SKM-1 treated with dmso at 0.1 percent for 144 hours (cell line): Measurements from ENCODE around the gene DDR1.

Experiments
- DNase-seq: peaks from one replicate; lab custom pipeline; 2025; ENCODE audit not compliant: unreplicated experiment; lab: John Stamatoyannopoulos, UW

Gene DDR1

GRCh38 chr6:30880698-30881252 is 3.5 kb upstream of the DDR1 start:
- no peak for DNase-seq

- no peak for DNase-seq
These were observed 2.7 kb upstream of the DDR1 start for GRCh38 chr6:30881392-30882203.

GRCh38 chr6:30882204-30882758 is 2.0 kb upstream of the DDR1 start:
- DNase-seq, result no peak

- DNase-seq, result no peak
These were observed 1.3 kb upstream of the DDR1 start for GRCh38 chr6:30882759-30883684.

GRCh38 chr6:30884521-30885480 is 482 bp downstream of the DDR1 start:
- no peak for DNase-seq

DNA sequence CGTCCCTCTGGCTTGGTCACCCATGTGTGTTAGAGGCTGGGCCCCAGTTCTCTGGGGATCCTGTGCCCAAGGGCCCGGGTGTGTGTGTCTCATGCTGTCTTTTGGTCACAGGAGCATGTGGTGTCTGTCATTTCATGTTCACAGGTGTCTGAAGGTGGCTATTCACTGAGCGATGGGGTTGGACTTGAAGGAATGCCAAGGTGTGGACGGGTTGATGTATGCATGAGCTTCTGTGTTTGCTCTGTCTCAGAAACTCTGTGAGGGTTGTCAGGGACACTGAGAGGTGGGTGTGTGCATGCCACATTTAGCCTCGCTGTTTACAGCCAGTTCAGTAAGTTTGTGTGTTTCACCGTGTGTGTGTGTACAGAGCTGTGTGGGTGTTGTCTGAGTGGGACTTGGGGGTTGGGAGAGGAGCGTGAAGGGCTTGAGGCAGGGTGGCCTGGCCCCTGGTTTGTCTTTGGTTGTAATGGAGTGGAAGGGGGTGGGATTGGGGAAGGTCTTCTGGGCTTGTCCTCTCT is 1.2 kb downstream of the DDR1 start:
- no peak for DNase-seq

DNA sequence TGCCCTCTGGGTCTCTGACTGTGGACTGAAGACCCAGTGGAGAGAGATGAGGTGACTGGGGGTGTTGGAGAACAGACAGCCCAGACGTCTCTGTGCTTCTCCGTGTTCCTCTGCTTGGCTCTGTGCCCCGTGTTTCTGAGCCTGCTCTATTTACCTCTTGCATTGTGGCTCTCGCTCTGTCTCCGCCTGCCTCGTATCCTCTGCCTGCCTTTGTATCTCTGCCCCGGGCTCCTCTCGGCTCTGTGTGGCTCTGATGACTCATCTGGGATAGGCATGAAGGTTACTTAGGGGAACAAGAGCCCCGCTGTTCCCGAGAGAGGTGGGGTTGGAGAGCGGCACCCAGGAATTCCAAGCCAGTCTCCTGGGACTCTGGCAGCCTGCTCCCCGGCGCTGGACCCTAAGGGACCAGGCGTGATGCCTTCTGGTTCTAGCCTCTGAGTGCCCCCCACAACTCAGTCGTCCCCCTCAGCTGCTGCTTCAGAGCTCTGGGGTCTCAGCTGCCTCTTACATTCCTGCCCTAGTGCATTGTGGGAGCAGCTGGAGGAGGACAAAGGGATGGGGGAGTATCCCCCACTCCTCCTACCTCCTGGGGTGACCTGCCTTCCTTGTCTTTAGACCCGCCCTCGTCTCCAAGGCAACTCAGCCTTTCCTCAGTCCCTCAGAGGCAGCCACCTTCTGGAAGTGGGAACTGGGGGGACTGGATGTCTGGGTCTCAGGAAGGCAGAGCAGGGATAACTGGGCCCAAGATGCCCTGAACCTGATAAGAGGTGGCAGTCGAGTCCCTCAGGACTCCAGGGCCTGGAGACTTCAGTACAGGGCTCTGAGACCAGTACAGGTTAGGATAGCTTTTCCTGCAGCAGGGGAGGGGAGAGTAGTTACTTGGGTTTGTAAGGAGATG is 1.9 kb downstream of the DDR1 start:
- no peak for DNase-seq

DNA sequence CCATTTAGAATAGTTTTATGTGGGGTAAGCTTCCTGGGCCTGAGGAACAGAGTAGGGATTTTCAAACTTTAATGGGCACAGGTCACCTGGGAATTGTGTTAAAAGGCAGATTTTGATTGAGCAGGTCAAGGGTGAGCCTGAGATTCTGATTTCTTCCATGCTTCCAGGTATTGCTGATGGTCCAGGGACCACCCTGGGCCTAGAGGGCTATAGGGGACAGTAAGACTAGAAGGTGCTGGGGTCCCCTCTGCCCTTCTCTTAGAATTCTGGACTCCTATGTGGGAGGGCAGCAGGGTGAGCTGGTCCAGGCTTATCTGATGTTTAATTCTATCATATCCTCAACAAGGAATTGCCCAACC is 2.6 kb downstream of the DDR1 start:
- no peak for DNase-seq

GRCh38 chr6:30887901-30888815 is 3.8 kb downstream of the DDR1 start:
- DNase-seq, result no peak

- DNase-seq, result no peak
These were observed 4.6 kb downstream of the DDR1 start for GRCh38 chr6:30888816-30889495.

DNA sequence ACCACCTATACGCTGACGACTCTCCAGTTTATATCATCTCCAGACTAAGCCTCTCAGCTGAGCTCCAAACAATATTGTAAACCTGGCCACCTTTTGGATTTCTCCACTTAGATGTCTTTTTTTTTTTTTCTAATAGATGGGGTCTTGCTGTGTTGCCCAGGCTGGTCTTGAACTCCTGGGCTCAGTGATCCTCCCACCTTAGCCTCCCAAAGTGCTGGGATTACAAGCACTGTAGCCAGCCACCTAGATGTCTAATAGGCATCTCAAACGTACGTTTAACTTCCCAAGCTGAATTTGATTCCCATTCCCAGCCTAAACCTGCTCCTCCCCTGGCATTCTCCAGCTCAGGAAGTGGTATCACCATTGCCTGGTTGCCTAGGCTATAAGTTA is 5.2 kb downstream of the DDR1 start:
- DNase-seq, result no peak

GRCh38 chr6:30889921-30890645 is 5.8 kb downstream of the DDR1 start:
- DNase-seq, result no peak

- DNase-seq, result no peak
These were observed 6.5 kb downstream of the DDR1 start for GRCh38 chr6:30890646-30891449.

DNA sequence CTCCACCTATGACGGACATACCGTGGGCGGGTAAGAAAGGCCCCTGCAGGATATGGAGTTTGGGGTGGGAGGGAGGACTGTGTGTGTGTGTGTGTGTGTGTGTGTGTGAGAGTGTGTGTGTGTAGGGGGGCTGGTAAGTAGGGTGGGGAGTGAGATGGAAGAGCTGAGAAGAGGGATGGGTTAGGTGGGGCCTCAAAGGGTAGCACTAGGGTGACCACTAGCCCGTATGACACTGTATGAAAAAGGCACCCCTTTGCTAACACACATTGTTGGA is 7.1 kb downstream of the DDR1 start:
- DNase-seq, result no peak

- DNase-seq, result no peak
These were observed 7.7 kb downstream of the DDR1 start for GRCh38 chr6:30891816-30892538.
